ENCODE data around the gene GSS. TPM values are rescaled to one million over a fixed set of nuclear protein-coding genes. Genes with fewer than 3 reads are reported as not detected.

The GSS gene
- total RNA-seq, 2 donors from 2014 or later, result 72.5 to 112 TPM

- no peak for ATAC-seq
- intact Hi-C loops (cut with DNase I, micrococcal nuclease), result no loop called here
- DNase-seq, result no peak
Measured at GRCh38 chr20:34956041-34956458, 444 bp upstream of the GSS start.

- DNase-seq, result peak; percentile 50 to 58
- peak; percentile 41 for ATAC-seq
- intact Hi-C loops (cut with DNase I, micrococcal nuclease), result no loop called here
Measured at GRCh38 chr20:34954904-34955230, 739 bp downstream of the GSS start.

GRCh38 chr20:34953960-34954359 lies 1.6 kb downstream of the GSS start:
- DNase-seq, result no peak
- intact Hi-C loops (cut with DNase I, micrococcal nuclease), result no loop called here
- ATAC-seq, result no peak

- intact Hi-C loops (cut with DNase I, micrococcal nuclease), result no loop called here
- DNase-seq (no peak), ATAC-seq (no peak)
Measured at GRCh38 chr20:34952671-34953070, 2.9 kb downstream of the GSS start.

GRCh38 chr20:34951652-34952051 lies 4.0 kb downstream of the GSS start:
- DNase-seq, result no peak
- intact Hi-C loops (cut with DNase I, micrococcal nuclease), result no loop called here
- no peak for ATAC-seq

- intact Hi-C loops (cut with DNase I, micrococcal nuclease), result no loop called here
- DNase-seq, result no peak
- ATAC-seq, result no peak
Measured at GRCh38 chr20:34951252-34951651, 4.4 kb downstream of the GSS start.

- intact Hi-C loops (cut with DNase I, micrococcal nuclease), result loop anchor here in 1 of 2 donors (2.0 kb wide), 1 partner anchor 72 kb away; the partner anchor contains the start of gene ACSS2
- ATAC-seq (peak; percentile 61), DNase-seq (peak in 1 of 2 donors; percentile 53)
Measured at GRCh38 chr20:34949120-34949519, 6.5 kb downstream of the GSS start.

GRCh38 chr20:34948030-34948429 lies 7.6 kb downstream of the GSS start:
- ATAC-seq, result no peak
- intact Hi-C loops (cut with DNase I, micrococcal nuclease), result loop anchor here in 1 of 2 donors (2.0 kb wide), 1 partner anchor 71 kb away; the partner anchor contains the start of gene ACSS2
- no peak for DNase-seq

GRCh38 chr20:34947336-34947735 lies 8.3 kb downstream of the GSS start:
- no peak for DNase-seq
- intact Hi-C loops (cut with DNase I, micrococcal nuclease), result no loop called here
- ATAC-seq, result no peak

- DNase-seq, result no peak
- intact Hi-C loops (cut with DNase I, micrococcal nuclease), result no loop called here
- ATAC-seq, result no peak
Measured at GRCh38 chr20:34946661-34947060, 8.9 kb downstream of the GSS start.

- peak; percentile 78 for ATAC-seq
- intact Hi-C loops (cut with DNase I, micrococcal nuclease), result no loop called here
- peak; percentile 59 to 75 for DNase-seq
Measured at GRCh38 chr20:34945315-34946077, 10.1 kb downstream of the GSS start.

GRCh38 chr20:34943808-34944567 lies 11.6 kb downstream of the GSS start:
- ATAC-seq, result no peak

GRCh38 chr20:34942301-34942700 lies 13.3 kb downstream of the GSS start:
- intact Hi-C loops (cut with DNase I, micrococcal nuclease), result no loop called here
- DNase-seq, result no peak
- no peak for ATAC-seq

More at GRCh38 chr20:34943808-34944567, 11.6 kb downstream of the GSS start:
- DNase-seq, result no peak
- intact Hi-C loops (cut with DNase I, micrococcal nuclease), result no loop called here

- ATAC-seq, result no peak
- DNase-seq, result no peak
- intact Hi-C loops (cut with DNase I, micrococcal nuclease), result no loop called here
Measured at GRCh38 chr20:34941226-34941625, 14.4 kb downstream of the GSS start.

- intact Hi-C loops (cut with DNase I, micrococcal nuclease), result no loop called here
- ATAC-seq, result no peak
Measured at GRCh38 chr20:34940081-34940481, 15.5 kb downstream of the GSS start.

GRCh38 chr20:34938466-34939163 lies 17.0 kb downstream of the GSS start:
- ATAC-seq (peak; percentile 92), DNase-seq (peak; percentile 88 to 91)
- intact Hi-C loops (cut with DNase I, micrococcal nuclease), result no loop called here

More at GRCh38 chr20:34940081-34940481, 15.5 kb downstream of the GSS start:
- DNase-seq, result no peak

- intact Hi-C loops (cut with DNase I, micrococcal nuclease), result no loop called here
- peak; percentile 16 for ATAC-seq
- DNase-seq, result no peak
Measured at GRCh38 chr20:34931771-34932170, 23.8 kb downstream of the GSS start.

GRCh38 chr20:34928411-34928810 lies 27.2 kb downstream of the GSS start:
- no peak for DNase-seq
- ATAC-seq, result no peak
- intact Hi-C loops (cut with DNase I, micrococcal nuclease), result no loop called here

GRCh38 chr20:34927736-34928135 lies 27.9 kb downstream of the GSS start:
- DNase-seq (no peak), ATAC-seq (no peak)
- intact Hi-C loops (cut with DNase I, micrococcal nuclease), result no loop called here

- no peak for ATAC-seq
- intact Hi-C loops (cut with DNase I, micrococcal nuclease), result no loop called here
Measured at GRCh38 chr20:34926581-34926980, 29.0 kb downstream of the GSS start.

More at GRCh38 chr20:34926581-34926980, 29.0 kb downstream of the GSS start:
- no peak for DNase-seq

All from left colon (tissue), 2 donors.